Inflammatory macrophage treated with lipopolysaccharide for 1 hour (primary cell): ENCODE data around the gene DDX24.

Experiments
- DNase-seq, 2 donors: peaks; one replicate each; pipeline ENCODE4 v3.0.0-alpha.2; 2020 to 2022

Gene DDX24

DNA sequence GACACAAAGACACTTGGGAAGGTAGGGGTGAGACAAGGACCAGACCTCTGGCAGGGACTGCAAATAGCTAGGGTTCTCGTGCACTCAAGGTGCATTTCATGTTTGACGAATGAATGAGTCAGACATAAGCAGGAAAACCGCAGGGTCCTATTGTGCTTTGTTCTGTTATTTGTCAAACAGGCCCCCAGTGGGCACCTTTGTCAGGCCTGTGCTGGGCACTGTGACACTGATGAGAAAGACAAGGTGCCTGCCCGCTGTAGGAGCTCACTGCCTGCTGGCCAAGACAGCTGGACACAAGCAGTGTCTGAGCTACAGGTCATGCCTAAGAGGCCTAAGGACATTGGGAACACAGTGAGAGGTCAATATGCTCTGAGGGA, 52.6 kb downstream of the DDX24 start:
- no peak for DNase-seq

DNA sequence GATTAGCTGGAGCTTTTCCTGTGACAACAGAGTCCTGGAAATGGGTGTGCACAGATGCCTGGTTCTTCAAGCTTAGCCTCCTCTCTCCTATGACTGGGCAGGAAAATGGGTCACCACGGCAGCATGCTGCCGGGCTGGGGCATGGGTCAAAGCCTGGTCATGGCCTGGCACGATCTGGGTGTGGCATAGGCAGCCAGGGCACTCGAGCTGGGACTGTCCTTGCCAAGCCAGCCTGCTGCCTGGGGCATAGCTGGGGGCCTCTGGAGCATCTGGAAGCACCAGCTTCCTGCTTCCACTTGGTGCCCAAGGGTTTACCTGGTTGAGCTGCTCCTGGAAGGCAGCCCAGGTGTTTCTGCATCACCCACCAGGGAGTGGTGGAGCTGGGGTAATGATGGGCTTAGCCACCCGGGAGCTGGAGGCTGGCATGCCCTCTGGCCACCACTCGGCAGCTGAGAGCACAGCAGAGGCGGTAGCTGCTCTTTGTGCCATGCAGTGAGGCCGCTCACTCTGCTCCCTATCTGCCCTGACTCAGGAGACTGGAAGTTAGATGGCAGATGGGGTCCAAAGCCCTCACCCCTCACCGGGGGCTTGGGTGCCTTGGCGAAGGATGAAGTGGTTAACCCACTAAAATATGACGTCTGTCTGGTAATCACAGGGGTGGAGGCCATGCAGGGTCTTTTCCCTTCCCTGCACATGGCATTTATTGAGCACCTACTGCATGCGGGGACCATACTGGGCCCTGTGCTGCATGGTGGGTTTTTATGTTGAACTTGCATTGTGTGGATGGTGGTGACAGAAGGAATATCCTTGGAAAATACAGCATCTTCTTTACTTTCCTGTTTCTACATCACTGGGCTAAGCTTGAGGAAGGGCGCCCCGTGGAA, 53.2 kb downstream of the DDX24 start:
- DNase-seq = no peak

GRCh38 chr14:94026889-94027469, 54.0 kb downstream of the DDX24 start:
- DNase-seq = no peak

DNA sequence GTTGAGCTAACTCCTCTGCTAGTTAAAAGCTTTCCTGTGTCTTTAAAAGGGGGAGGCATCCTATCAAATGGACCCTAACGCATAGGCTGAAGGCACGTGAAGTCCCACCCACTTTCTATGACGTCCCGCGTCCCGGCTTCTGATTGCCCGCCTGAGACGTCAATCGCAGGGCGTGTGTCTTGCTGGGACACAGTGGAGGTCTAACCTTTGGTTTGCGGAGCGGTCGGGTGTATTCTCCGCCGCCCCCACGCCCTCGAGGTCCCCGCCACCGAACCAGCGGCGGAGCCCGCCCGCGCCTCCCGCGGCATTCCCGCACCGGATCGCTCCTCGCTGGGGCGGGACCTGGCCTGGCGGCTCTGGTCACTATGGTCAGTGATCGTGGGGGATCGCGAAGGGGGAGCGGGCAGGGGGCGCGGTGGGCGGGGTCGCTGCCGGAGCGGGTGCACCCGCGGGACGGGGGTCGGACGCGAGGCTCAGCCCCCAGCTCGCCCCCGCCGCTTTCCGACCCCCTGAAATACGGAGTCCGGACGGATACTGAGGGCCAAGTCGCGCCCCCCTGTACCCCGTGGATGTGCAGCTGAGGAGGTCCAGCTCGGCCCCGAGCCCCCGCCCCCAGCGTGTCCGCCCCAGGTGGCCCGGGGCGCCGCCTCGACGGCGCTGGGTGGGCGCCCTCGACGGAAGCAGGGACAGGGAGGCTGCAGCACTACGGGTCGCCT, 54.7 kb downstream of the DDX24 start, which contains the start of gene OTUB2:
Gene OTUB2, plus strand, starts transcription at position 168 of the 716 bp plus-strand sequence. Its CDS starts 198 bp downstream, at position 366.
- peak; percentile 97 to 100 for DNase-seq

GRCh38 chr14:94025720-94026119, 55.3 kb downstream of the DDX24 start:
- no peak for DNase-seq

DNA sequence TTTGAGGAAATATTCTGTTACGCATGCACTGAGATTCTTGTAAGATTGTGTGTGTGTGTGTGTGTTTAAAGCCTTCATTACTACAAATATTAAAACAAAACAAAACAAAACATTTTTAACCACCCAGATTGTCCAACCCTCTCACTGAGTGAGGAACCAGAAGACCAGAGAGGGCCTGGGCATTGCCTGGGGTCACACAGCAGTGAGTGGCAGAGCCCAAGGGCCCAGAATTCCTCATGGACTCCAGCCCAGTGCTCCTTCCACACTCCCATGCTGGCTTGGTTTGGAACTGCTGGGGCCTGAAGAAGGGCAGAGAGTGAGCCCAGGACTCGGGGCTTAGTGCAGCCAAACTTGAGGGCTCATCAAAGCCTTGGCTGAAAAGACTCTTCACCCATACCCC, 56.5 kb downstream of the DDX24 start:
- DNase-seq = no peak

- no peak for DNase-seq
Observed at GRCh38 chr14:94022532-94023411, 58.2 kb downstream of the DDX24 start.

- peak; percentile 37 to 74 for DNase-seq
Observed at GRCh38 chr14:94021416-94022157, 59.4 kb downstream of the DDX24 start.

GRCh38 chr14:94021001-94021400, 60.0 kb downstream of the DDX24 start:
- peak; percentile 67 to 83 for DNase-seq

- DNase-seq = no peak
Observed at GRCh38 chr14:94020267-94020666, 60.7 kb downstream of the DDX24 start.

GRCh38 chr14:94019329-94019728, 61.7 kb downstream of the DDX24 start:
- no peak for DNase-seq

GRCh38 chr14:94018308-94018707, 62.7 kb downstream of the DDX24 start:
- DNase-seq = no peak

DNA sequence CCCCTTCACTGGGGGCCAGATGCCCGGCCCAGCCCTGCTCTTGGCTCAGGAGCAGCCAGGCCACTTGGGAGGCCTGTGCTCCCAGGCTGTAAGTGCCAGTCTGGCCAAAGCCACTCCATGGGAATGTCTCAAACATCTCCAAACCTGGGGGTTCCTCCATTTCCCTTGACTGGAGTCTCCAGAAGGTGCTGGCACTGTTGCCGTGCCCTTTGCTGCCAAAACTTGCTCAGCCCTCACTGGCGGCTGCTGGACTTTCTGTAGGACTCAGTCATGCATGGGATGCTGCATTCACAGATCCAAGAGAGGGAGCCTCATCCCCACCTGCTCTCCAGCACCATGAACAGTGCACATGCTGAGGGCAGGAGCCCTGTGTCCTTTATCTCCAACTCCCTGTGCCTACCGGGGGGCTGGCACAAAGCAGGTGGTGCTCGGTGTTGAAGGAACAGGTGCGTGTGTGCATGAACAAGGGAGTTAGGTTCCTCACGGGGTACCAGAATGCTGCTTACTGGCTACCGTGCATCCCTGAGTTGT, 64.5 kb downstream of the DDX24 start:
- DNase-seq = no peak

DNA sequence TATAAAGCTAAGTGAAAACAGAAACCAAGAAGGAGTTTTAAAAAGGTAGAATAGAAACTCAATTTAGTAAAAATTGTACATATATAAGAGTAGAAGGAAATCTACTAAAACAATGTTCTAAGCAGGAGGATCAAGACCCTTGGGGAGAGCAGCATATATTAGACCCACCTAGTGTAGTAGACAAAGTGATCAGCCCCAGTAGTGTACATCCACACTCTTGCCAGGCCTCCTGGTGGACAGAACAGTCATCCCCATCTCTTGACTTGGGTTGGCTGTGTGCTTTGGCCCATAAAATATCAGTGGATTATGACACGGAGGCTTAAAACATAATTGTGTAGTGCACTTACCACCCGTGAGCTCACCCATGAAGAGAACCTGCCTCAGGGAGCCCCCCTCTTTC, 65.8 kb downstream of the DDX24 start:
- no peak for DNase-seq

DNA sequence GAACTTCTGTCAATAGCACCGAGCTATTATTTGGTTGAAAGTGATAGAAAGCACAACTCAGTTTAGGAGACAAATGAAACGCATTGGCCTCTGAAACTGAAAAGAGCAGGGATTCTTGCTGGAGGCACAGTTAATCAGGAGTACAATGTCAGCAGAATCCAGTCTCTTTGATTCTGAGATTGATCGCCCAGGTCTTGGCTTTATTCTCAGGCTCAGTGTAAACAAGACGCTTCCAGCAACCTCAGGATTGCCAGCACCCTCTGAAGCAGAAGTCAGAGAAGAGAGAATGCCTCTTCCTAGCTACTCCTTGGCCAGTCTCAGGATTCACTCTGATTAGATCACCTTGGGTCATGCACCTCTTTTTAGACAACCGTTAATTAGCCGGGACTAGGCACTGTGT, 66.6 kb downstream of the DDX24 start:
- no peak for DNase-seq

- DNase-seq = no peak
Observed at GRCh38 chr14:94011795-94012194, 69.2 kb downstream of the DDX24 start.

DNA sequence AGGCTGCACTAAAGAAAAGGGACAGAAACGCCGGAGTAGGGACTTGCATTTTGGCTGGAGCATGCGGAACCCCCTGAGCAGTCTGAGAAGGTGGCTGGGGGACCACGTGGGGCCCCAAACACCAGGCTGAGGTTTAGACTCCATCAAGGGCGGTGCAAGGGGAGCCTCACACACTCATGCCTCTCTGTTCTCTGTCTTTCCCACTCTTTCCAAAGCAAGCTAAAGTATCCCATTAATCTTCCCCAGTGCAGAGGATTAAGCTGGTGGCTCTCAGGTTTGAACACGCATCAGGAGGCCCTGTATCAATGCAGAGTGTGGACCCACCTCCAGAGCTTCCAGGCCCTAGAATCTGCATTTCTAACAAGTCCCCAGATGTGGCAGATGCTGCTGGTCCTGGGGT, 70.4 kb downstream of the DDX24 start:
- no peak for DNase-seq

- no peak for DNase-seq
Observed at GRCh38 chr14:94009767-94010166, 71.2 kb downstream of the DDX24 start.

DNA sequence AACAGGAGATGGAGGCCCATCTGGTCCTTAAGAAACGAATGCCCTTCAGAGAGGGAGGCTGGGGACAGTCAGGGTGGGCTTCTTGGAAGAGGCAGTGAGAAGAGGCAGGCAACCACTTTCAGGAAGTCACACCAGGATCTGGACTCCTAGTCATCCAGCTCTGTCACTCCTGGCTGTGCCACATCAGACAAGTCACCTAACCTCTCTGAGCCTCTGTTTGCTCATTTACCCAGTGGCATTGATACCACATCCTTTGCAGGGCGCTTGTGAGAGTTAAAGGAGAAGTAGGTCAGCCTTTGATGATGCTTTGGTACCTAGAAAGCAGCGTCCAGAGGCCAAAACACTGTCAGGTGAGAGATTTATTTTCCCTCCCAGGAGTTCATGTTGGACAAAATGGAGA, 72.8 kb downstream of the DDX24 start:
- DNase-seq = no peak

DNA sequence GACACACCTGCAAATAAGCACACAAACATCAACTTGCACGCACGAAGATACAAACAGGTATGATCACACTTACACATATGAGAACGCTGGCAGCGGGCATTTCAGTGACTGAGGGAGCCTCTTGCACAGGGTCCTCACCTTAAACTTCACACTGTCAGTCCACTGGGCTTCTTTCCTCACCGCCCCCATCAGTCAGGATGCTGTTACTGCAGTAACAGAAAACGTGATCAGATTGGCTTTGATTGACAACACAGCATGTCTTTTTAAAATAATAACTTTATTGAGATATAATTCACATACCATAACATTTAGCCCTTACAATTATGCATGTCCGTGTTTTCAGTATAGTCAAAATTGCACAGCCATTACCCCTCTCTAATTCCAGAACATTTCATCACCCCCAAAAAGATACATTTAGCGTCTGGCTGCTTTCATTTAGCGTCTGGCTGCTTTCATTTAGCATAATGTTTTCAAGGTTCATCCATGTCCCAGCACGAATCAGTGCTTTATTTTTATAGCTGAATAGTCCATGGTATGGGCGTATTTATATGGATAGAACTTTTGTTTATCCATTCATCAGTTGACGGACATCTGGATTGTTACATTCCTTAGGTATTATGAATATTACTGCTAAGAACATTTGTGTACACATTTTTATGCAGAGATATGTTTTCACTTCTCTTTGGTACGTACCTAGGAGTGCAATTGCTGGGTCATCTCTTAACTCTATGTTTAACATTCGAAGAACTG, 75.5 kb downstream of the DDX24 start:
- no peak for DNase-seq

GRCh38 chr14:94004015-94004414, 77.0 kb downstream of the DDX24 start:
- DNase-seq = no peak
